NCI-H1436 (cell line): ENCODE results near the gene P2RX2.

Experiments used
- DNase-seq: peaks from one replicate; lab custom pipeline; 2025; lab: John Stamatoyannopoulos, UW

P2RX2 gene

GRCh38 chr12:132638541-132639408 is 20.2 kb downstream of the P2RX2 start:
- DNase-seq, result no peak

- no peak for DNase-seq
These were observed 21.5 kb downstream of the P2RX2 start for GRCh38 chr12:132639956-132640520.

- DNase-seq, result no peak
These were observed 22.4 kb downstream of the P2RX2 start for GRCh38 chr12:132640936-132641335.

GRCh38 chr12:132641811-132642650 is 23.5 kb downstream of the P2RX2 start:
- no peak for DNase-seq

GRCh38 chr12:132642846-132643835 is 24.6 kb downstream of the P2RX2 start:
- no peak for DNase-seq

- no peak for DNase-seq
These were observed 28.3 kb downstream of the P2RX2 start for GRCh38 chr12:132646850-132647249.

- no peak for DNase-seq
These were observed 29.3 kb downstream of the P2RX2 start for GRCh38 chr12:132647858-132648257.

GRCh38 chr12:132648616-132649225 is 30.1 kb downstream of the P2RX2 start:
- no peak for DNase-seq

- no peak for DNase-seq
These were observed 30.8 kb downstream of the P2RX2 start for GRCh38 chr12:132649226-132649945.

- DNase-seq, result no peak
These were observed 33.0 kb downstream of the P2RX2 start for GRCh38 chr12:132651444-132652100.

- DNase-seq, result no peak
These were observed 35.2 kb downstream of the P2RX2 start for GRCh38 chr12:132653567-132654290.

- DNase-seq, result no peak
These were observed 38.6 kb downstream of the P2RX2 start for GRCh38 chr12:132657004-132657727.

GRCh38 chr12:132658149-132658894 is 39.7 kb downstream of the P2RX2 start:
- no peak for DNase-seq

GRCh38 chr12:132659146-132659545 is 40.6 kb downstream of the P2RX2 start:
- no peak for DNase-seq

- no peak for DNase-seq
These were observed 41.5 kb downstream of the P2RX2 start for GRCh38 chr12:132660052-132660451.

GRCh38 chr12:132660996-132661395 is 42.4 kb downstream of the P2RX2 start:
- no peak for DNase-seq

GRCh38 chr12:132661972-132662371 is 43.4 kb downstream of the P2RX2 start:
- DNase-seq, result no peak
